Measurements from ENCODE around the gene CD300LD. TPM values are rescaled to one million over a fixed set of nuclear protein-coding genes. Genes with fewer than 3 reads are reported as not detected.
"Not testable (repeated sequence)": the region's sequence is repeated elsewhere in the genome, so short reads cannot be mapped to it uniquely, and the experiment has no call there.

Gene CD300LD
- not detected in 2 replicates for total RNA-seq

DNA sequence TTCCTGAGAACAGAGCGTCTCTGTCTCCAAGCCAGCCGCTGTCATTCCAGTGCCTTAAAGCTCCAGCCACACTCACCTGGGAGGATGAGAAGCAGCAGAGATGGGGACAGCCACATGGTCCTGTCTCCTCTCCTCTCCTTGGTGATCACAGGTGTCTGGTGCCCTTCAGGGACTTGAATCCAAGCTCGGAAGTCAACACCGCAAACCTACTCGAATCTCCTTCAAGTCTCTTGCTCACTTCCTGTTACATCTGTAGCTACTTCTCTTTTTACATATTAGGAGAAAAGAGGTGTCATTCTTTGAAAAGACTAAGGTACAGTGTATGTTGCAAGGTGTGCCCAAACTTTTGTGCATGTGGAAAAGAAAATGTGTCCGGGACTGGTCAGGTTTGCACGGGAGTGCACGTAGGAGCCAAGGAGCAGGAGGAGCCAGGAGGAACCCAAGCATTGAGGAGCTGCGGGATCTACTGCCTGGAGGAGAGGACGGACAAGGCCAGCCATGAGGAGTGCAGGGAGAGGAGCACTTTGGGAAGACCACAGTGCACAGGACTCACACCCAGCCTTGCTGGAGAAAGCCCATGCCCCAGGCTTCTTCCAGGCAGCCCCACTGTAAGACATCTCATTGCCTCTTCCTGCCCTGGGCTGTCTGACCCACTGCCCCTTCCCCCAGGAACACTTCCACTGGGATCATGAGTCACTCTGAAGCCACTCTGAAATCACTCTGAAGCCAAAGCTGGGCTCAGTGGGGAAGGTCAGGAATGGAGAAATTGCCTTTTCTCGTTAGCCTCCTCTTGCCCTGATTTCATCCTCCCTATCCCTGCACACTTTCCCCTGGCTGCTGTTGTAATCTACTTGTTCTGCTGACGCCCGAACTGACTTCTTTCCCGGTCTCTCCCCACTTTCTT, at the start of gene CD300LD:
CD300LD (minus strand) TSS at position 197 of the 904 bp plus-strand sequence; CDS start at position 116, 81 bp downstream.
- intact Hi-C loops (cut with micrococcal nuclease) = no loop called here

DNA sequence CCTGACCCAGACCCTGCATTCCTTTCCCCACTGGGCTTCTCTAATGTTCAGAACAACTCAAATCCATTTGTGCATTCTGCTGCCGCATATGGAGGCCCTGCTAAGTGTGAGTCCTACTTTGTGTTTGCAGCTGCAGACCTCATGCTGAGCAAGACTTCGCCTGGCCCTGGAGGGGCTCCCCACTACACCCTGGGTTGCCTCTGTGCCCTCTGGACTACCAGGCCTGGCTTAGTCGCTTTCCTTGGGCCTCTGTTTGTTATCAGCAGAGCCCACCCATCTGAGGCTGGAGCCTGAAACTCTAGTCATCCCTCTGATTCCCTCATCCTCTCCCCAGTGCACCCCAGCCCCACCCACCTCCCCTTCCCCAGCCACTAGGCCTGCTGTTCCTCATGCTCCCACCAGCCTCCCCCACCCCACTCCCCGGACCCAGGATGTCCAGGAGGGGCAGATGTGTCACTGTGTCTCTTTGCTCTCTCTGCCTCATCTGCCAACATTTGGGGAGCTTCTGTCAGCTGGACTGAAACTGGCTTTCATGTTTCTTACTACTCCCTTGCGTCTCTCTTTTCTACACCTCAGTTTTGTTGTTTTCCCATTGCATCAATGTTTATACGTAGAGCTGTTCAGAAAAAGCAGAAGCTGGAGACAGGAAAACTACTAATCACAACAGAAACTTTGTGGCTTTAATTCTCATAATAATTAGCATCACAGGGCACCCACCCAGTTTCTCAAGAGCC, 49.3 kb upstream of the CD300LD start:
- intact Hi-C loops (cut with micrococcal nuclease) = no loop called here

DNA sequence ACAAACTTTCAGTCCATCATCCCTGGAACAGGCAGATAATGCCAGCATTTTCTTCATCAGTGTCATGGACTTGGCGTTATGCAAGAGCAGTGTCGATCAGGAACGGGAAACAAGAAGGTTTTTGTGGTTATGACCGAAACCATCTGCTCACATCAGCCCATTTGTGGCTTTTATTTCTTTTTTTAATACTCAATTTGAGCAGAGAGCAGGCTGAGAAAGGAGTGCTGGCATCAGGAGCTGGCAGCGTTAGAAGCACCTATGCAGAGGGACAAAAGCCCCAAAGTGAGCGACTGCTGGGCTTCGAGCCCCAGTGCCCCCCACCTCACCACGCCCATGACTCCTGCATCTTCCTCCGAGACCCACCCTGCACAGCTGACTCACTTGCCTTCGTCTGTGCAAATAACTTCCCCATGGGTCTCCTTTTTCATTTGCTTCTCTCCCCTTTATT, 47.6 kb upstream of the CD300LD start:
- intact Hi-C loops (cut with micrococcal nuclease) = no loop called here

DNA sequence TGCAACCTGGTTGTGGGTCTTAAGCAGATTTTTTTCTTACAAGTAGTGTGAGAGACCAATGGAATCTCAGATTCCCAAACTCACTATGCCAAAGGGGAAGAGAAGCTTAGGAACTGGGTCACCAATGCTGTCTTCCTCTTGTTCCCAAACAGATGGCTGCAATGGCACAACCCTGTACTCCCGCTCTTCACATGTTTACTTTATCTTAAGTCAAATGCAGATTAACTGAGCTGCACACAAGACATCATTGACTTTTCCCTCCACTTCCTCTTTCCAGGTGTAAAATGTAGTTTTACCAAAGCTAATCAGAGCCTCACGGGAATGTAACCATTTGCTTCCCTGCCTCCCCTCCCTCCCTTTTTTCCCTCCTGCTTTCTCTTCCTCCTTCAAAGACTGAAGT, 45.8 kb upstream of the CD300LD start:
- intact Hi-C loops (cut with micrococcal nuclease) = no loop called here

DNA sequence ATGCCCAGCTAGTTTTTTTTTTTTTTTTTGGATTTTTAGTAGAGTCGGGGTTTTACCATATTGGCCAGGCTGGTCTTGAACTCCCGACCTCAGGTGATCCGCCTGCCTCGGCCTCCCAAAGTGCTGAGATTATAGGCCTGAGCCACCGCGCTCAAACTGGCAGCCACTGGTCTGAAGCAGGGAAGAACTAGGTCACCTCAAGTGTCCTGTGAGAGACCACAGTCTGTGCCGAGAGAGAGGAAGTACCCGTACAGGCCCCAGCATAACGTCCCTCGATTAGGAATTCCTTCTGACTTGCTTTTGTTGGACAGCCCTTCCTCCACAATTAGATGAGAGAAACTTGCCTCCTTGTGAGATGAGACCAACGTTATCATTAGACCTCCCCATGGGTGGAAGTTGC, 45.2 kb upstream of the CD300LD start:
- intact Hi-C loops (cut with micrococcal nuclease) = no loop called here

DNA sequence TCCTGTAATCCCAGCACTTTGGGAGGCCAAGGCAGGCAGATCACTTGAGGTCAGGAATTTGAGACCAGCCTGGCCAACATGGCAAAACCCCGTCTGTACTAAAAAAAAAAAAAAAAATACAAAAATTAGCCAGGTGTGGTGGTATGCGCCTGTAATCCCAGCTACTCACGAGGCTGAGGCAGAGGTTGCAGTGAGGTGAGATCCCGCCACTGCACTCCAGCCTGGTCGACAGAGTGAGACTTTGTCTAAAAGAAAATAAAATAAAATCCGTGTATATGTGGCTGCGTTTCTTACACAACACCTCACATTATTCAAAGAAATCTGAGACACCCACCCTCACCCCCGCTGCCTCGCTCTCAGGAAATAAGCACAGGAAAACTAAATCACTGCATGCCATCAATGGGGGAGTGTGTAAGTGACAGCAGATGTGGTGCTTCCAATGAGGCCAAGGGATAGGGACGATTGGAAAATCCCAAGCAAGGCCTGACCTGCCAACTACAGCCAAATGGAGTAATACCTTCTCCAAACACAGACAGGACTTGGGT, 44.5 kb upstream of the CD300LD start:
- intact Hi-C loops (cut with micrococcal nuclease) = not testable (repeated sequence)

DNA sequence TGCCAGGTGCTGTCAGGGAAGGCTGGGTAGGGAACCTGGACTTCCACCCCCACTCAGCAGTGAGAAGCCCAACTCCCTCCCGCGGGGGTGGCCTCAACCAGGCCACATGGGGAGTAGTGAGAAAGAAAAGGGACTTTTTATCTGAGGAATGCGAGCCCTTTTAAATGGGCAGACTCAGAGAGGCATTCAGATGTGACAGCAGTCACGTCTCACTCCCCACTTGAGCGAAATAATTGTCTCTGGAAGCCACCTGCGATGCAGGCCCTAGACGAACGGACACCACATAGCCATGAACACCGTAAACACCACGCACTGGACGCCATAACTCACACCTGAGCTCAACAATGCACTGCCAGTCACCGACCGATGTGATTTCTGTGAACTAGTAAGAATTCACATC, 43.3 kb upstream of the CD300LD start:
- intact Hi-C loops (cut with micrococcal nuclease) = no loop called here

DNA sequence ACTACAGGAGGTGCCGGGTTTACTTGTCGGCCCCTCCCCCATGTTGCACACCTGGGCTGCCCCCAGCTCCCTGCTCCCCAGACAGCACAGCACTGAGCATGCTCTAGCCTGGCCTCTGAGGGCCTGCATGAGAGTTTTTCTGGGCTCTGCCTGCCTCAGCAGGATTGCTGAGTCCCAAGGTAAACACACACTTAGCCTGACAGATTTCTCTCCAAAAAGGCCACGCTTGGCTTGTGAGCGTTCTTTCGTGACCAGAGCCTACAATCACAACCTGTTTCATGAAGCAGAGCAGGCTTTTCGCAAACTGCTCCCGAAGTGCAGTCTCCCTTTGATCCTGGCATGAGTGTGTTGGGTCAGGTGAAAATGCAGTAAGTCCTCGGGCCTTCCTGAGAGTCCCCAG, 41.2 kb upstream of the CD300LD start:
- intact Hi-C loops (cut with micrococcal nuclease) = no loop called here

DNA sequence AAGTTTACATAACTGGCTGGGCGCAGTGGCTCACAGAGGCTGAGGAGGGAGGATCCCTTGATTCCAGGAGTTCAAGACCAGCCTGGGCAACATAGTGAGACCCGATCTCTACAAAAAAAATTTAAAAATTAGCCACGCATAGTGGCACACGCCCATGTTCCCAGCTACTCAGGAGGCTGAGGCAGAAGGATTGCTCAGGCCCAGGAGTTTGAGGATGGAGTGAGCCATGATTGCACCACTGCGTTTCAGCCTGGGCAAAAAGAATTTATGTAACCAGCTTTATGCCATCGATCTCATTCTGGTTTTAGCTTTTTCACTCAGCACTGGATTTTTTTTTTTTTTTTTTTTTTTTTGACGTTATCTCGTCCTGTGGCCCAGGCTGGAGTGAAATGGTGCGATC, 40.5 kb upstream of the CD300LD start:
- intact Hi-C loops (cut with micrococcal nuclease) = no loop called here

DNA sequence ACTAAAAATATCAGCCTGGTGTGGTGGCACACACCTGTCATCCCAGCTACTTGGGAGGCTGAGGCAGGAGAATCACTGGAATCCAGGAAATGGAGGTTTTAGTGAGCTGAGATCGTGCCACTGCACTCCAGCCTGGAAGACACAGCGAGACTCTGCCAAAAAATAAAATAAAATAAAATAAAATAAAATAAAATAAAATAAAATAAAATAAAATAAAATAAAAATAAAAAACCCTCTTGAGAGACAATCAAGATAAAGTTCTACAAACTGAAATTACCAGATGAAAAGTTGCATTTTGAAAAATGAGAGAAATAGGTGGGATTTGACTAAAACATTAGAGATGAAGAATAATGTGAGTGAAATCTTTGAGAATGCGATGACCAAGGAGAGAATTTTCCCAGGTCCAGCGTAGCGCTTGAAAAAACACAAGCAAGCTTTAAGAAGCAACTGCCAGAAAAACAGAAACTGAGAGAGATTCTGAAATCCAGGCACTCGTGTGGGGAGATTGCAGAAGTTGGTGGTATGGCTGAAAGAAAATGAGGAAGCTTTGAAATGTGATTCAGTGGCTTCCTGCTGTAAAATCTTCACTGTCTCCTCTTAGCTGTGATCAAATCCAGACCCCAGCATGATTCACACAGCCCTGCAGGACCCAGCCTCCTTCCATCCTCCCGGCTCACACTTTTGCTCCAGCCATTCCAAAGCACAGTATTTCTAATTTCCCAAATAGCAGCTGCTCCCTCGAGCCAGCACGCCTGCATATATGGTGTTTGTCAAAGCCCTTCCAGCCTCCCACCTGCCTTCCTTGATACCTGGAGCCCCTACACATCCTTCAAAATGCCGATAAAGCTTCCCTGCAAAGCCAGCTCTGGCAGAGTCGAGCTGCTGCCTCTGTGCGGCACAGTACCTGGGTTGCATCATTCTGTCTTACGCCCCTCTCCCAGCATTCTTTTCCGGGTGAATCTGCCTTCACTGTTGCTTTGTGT, 39.7 kb upstream of the CD300LD start:
- intact Hi-C loops (cut with micrococcal nuclease) = no loop called here

DNA sequence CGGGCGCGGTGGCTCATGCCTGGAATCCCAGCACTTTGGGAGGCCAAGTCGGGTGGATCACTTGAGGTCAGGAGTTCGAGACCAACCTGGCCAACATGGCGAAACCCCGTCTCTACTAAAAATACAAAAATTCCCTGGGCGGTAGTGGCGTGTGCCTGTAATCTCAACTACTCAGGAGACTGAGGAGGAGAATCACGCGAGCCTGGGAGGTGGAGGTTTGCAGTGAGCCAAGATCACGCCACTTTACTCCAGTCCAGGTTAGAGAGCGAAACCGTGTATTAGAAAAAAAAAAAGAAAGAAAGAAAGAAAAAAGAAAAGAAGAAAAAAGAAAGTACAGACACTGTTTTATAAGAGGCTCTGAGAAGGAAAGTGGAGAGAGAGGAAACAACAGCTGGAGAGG, 38.2 kb upstream of the CD300LD start:
- intact Hi-C loops (cut with micrococcal nuclease) = not testable (repeated sequence)

DNA sequence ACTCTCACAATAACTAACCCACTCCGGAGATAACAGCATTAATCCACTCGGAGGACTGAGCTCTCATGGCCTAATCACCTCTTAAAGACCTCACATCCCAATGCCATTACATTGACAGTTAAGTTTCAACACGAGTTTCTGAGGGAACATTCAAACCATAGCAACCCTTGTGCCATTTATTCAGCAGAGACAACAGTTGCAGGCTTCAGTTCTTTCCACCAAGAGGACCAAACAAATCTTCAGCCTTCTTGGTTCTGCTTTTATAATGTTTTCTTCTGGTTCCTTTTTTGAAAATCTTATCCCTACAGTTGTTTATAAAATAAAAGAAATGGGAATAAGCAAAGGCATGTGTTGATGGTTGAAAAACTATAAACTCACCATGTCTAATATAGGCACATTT, 33.6 kb upstream of the CD300LD start:
- intact Hi-C loops (cut with micrococcal nuclease) = no loop called here

DNA sequence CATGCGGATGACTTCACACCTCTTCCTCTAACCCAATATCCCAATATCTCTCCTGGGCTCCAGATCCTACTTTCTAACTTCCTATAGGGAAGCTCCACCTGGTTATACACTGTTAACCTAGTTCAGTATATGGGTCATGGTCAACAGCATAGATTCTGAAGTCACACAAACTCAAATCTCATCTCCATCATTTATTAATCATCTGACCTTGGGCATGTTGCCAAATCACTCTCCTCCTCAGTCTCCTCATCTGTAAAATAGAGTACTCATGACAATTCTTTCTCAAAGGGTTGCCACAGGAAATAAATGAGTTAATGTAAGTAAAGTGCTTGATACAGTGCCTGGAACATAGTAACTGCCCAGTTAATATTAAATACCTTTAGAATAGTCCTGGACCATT, 32.0 kb upstream of the CD300LD start:
- intact Hi-C loops (cut with micrococcal nuclease) = no loop called here

DNA sequence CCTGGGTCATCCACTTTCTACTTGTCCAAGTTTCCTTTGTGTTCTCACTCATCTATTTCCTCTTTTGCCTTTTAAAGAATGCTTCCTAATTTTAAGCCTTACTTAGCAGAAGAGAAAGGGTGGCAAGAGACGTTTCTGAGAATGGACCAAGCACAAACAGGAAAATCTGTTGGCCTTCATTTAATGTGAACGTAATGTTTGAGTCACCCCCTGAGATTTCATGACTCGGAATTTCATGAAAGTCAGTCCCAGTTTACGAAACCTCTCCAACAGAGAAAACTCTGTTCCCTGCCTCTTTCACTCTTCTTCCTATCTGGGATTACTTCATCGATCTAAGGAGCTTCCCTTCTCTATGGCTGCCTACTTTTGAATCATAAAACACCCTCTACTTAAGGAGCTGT, 31.6 kb upstream of the CD300LD start, which contains the start of gene CD300E:
CD300E (minus strand) TSS at position 46 of the 401 bp plus-strand sequence. CDS start 117 bp downstream, outside the sequence.
- intact Hi-C loops (cut with micrococcal nuclease) = no loop called here

DNA sequence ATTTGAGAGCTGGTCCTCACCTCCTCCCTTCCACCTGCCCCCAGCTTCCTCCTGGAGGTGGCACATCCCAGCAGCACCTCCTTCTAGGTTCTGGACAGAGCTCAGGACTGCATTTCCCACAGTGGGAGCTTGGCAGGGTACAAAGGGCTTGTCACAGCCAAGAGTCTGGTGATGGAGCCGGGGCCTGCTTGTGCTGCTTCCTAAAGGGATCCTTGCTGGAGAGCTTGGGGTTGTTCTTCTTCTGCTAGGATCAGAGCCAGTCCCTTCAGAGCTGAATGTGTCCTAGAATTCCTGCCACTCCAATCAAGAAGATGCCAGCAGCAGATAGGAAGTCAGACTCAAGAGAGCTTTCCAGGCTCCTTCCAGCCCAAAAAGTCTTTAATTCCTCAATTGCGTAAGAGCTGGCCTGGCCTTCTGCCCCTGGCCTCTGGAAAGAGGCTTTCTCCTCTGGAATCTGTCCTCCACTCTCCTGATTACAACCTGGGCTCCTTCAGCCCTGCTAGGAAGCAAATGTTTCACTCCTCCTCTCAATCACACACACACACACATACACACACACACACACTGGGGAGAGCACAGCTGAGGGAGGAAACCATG, 27.1 kb upstream of the CD300LD start:
- intact Hi-C loops (cut with micrococcal nuclease) = no loop called here

DNA sequence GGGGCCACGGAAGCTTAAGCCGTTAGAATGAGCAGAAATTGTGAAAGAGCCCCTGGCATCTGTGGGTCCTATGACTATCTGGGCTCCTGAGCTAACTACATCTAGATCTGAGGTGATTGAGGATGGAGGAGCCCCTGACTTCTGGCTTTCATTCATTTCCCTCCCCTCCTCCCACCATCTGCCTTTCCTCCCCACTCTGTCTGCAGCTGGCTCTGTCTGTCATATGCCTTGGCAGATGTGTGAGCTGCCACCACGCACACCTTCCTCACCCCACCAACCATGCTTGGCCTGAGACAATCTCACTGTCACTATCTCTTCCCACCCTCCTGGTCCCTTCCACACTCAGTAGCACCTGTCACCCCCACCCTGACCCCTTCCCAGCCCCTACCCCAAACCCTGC, 26.4 kb upstream of the CD300LD start:
- intact Hi-C loops (cut with micrococcal nuclease) = no loop called here

DNA sequence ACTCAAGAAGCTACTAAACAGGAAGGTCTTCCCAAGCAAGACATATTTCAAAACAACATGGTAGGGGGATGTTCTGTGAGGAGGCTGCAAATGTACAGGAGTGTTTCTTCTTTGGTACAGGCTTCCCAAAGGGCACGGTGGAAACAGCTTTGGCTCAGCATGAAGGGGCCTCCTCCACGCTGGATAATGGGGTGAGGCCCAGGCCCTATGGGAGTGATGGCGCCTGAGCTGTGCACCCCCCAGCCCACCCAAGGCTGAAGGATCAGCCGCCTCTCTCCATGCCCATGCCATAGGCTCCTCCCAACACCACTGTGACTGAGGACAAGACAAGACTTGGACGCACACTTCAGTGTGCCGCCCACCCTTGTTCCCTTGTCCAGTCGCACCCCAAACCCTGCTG, 24.6 kb upstream of the CD300LD start:
- intact Hi-C loops (cut with micrococcal nuclease) = no loop called here

DNA sequence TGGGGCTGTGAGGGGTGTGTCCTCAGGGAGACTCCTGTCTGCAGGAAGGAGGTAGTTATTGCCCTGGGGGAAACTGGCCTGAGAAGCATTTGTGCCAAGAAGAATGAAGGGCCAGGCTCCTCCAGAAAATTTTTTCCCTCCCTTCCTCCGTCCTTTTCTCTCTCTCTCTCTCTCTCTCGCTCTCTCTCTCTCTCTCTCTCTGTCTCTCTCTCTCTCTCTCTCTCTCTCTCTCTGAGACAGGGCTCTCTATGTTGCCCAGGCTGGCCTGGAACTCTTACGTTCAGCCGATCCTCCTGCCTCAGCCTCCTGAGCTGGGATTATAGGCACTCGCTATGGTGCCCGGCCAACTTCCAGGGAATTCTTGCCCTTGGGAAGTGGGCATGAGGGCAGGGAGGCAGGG, 20.0 kb upstream of the CD300LD start:
- intact Hi-C loops (cut with micrococcal nuclease) = no loop called here

DNA sequence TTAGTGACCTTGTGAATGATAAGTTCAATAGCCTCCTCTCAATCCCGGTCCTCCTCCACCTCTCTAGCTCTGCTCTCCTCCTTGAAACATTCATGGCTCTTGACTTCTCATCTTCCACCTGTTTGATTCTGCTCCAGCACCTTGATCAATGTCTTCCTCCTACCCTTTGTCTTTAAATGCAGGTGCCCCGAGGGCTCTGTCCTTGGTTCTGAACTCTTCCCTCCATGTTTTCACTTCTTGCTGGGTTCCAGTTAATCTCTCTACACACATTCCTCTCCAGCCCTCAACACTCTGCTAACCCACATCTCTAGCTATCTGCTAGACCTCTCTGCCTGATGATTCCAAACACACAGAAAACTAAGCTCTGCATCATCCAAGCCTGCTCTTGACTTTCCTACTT, 18.0 kb upstream of the CD300LD start:
- intact Hi-C loops (cut with micrococcal nuclease) = no loop called here

DNA sequence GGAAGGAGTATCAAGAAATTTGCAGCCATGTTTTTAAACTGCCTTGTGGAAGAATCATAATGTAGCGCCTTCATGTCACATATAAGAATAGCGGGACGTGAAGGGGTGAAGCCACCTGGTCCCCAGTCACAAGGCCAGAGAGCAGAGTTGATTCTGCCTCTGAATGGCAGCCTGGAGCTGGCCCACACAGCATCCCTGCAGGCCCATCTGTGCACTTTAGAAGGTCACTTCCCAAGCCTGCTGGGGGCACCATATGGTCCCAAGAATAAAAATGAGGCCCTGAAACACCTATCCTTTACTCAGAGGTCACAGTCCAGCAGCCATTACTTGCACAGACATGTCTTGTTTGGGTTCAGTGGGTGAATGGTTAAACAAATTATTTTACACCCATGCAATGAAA, 16.4 kb upstream of the CD300LD start:
- intact Hi-C loops (cut with micrococcal nuclease) = no loop called here

DNA sequence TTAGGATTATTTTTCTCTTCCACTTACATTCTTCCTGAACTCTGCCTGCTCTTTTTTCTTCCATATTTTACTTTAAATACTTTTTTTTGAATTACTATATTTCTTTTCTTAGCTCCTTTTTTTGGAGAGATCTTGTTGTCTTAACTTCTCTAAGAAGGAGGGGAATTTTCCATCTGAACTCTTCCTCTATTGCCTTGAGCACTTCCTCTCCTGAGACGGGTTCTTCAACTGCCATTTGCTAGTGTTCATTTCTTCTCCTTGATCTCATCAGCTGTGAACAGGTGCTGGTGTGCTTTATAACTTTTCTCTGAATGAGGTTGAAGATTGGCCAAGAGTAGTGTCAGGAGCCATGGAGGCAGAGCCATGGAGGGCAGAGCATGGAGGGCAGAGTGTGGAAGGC, 15.1 kb upstream of the CD300LD start:
- intact Hi-C loops (cut with micrococcal nuclease) = no loop called here

Measured in T-helper 2 cell treated with Interferon-gamma antibody and Interleukin-4, amounts not matched to agents 100 ng/mL and 5 ng/mL, for 36 hours (primary cell).